NK-92 (cell line): ENCODE data around the gene TNNT2.

ENCODE experiments used
- DNase-seq: peaks from one replicate; lab custom pipeline; 2025; ENCODE audit not compliant: unreplicated experiment; lab: John Stamatoyannopoulos, UW

Gene TNNT2

GRCh38 chr1:201378804-201379203 lies 1.3 kb upstream of the TNNT2 start:
- no peak for DNase-seq

- DNase-seq, result no peak
These were observed 761 bp downstream of the TNNT2 start for GRCh38 chr1:201376464-201377374.

- no peak for DNase-seq
These were observed 1.4 kb downstream of the TNNT2 start for GRCh38 chr1:201376107-201376463.

- no peak for DNase-seq
These were observed 2.3 kb downstream of the TNNT2 start for GRCh38 chr1:201375169-201375568.

- DNase-seq, result no peak
These were observed 3.1 kb downstream of the TNNT2 start for GRCh38 chr1:201374364-201374763.

GRCh38 chr1:201371792-201372191 lies 5.7 kb downstream of the TNNT2 start:
- DNase-seq, result no peak

- DNase-seq, result no peak
These were observed 6.2 kb downstream of the TNNT2 start for GRCh38 chr1:201371276-201371675.

- DNase-seq, result no peak
These were observed 7.0 kb downstream of the TNNT2 start for GRCh38 chr1:201370500-201370899.

GRCh38 chr1:201369209-201369608 lies 8.3 kb downstream of the TNNT2 start:
- no peak for DNase-seq

GRCh38 chr1:201366696-201367095 lies 10.8 kb downstream of the TNNT2 start:
- no peak for DNase-seq

GRCh38 chr1:201365251-201365650 lies 12.2 kb downstream of the TNNT2 start:
- no peak for DNase-seq

- DNase-seq, result no peak
These were observed 12.7 kb downstream of the TNNT2 start for GRCh38 chr1:201364808-201365105.

- DNase-seq, result no peak
These were observed 14.0 kb downstream of the TNNT2 start for GRCh38 chr1:201363467-201363866.

GRCh38 chr1:201362906-201363305 lies 14.6 kb downstream of the TNNT2 start:
- no peak for DNase-seq

GRCh38 chr1:201361652-201362504 lies 15.6 kb downstream of the TNNT2 start:
- DNase-seq, result no peak

GRCh38 chr1:201360901-201361651 lies 16.4 kb downstream of the TNNT2 start:
- no peak for DNase-seq

- no peak for DNase-seq
These were observed 17.0 kb downstream of the TNNT2 start for GRCh38 chr1:201360486-201360885.

- DNase-seq, result no peak
These were observed 17.6 kb downstream of the TNNT2 start for GRCh38 chr1:201359873-201360210.

- DNase-seq, result no peak
These were observed 18.2 kb downstream of the TNNT2 start for GRCh38 chr1:201359031-201359872.

GRCh38 chr1:201358596-201358995 lies 18.9 kb downstream of the TNNT2 start:
- DNase-seq, result no peak
